Cardiac fibroblast (primary cell): ENCODE data around the gene CD82.
"Not testable (repeated sequence)": the region's sequence is repeated elsewhere in the genome, so short reads cannot be mapped to it uniquely, and the experiment has no call there.

Source experiments
- DNase-seq, 2 donors: peaks; one replicate each; pipeline versions ENCODE4 v3.0.0 to v3.0.0-alpha.2; 2010; ENCODE audit warnings: low read depth in 2 of 2
- H3K4me3 ChIP-seq, 2 donors: replicated peaks in 1 of 2; 1 replicate in 1 of 2; 2 replicates in 1 of 2; pipeline ENCODE4 v1.5.1; 2011; ENCODE audit warnings: low read depth in 2 of 2, low read length in 2 of 2, mild to moderate bottlenecking in 2 of 2, moderate library complexity in 1 of 2
- CTCF ChIP-seq: IDR thresholded peaks from one replicate; pipeline ENCODE4 v1.5.1; 2011; ENCODE audit warnings: low read depth, mild to moderate bottlenecking, low read length, inconsistent platforms

Gene CD82

DNA sequence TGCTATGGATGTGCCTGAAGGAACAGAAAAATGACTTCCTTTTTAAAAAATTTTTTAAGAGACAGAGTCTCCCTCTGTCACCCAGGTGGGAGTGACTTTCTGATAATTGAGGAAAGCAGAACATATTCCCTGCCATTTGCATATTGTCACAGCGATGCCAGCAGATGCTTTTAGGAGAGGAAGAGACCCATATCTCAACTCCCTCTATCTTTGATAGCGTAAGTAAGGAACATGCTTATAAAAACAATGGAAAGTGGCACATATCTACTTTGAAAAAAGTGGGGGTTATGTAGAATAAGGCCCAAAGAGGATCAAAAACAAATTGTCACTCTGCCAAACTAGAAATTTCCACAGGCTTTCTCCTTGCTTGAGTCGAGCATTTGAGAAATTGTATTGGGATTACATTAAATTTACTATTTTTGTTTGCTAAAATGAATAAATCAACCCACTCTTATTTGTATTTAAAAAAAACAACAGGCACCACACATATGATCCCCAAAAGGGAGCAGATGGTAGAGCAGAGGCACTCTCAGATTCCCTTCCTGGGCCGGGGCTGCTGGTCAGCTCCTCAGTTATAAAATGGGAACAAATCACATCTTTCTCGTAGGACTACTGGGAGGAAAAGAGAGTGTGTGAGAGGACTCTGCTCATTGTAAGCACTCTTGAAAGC, 92.5 kb downstream of the CD82 start:
- no peak for DNase-seq
- no peak for TF ChIP-seq CTCF
- no peak overlapping the region for H3K4me3 ChIP-seq

GRCh38 chr11:44658506-44658850, 93.0 kb downstream of the CD82 start:
- DNase-seq = peak; percentile 26 to 36
- TF ChIP-seq CTCF = peak; percentile 36
- H3K4me3 ChIP-seq = no peak overlapping the region

DNA sequence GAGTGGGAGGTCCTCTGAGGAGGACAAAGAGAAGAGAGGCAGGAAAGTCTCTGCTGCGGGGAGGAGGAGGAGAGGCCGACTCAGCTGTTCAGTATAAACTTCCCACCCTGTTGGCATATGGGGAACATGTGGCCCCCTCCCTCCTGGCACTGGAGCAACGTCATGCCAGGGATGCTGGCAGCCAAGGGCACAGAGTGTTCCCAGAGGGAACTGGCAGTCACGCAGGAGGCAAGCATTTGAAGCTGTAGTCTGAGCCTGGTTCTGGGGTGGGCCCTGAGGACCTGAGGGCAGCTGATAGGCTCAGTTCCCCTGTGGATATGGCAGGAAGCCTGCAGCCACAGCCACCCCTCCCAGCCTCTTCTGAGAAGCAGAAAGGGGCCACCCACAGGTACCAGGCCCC, 94.2 kb downstream of the CD82 start:
- DNase-seq = no peak
- H3K4me3 ChIP-seq = no peak overlapping the region
- no peak for TF ChIP-seq CTCF

DNA sequence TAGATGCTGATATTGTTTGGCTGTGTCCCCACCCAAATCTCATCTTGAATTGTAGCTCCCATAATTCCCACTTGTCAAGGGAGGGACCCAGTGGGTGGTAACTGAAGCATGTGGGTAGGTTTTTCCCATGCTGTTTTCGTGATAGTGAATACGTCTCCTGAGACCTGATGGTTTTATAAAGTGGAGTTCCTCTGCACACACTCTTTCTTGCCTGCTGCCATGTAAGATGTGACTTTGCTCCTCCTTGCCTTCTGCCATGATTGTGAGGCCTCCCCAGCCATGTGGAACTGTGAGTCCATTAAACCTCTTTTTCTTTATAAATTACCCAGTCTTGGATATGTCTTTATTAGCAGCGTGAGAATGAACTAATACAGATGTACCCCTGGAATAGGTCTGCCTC, 95.1 kb downstream of the CD82 start:
- H3K4me3 ChIP-seq, DNase-seq: not testable (repeated sequence)

DNA sequence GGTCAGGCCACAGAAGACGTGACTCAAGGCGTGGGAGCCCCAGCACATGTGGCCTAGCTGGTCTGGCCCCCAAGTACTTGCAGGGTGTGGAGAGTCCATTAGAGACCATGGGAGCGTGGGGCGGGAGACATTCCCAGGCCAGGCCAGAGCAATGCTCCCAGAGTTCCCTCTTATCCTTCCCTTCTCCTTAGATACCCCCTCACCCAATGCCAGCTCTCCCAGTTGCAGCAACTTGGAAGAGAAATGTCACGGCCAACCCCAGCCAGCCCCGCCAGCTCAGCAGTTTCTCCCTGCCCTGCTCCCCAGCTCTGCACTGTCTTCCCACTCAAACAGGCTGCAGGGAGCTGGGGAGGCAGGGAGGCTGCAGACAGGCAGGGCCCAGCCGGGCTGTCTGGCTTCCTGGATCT, 95.9 kb downstream of the CD82 start:
- DNase-seq = peak in 1 of 2 donors; percentile 15

More for the DNA sequence above, 95.9 kb downstream of the CD82 start:
- TF ChIP-seq CTCF = no peak
- no peak overlapping the region for H3K4me3 ChIP-seq
